ENCODE measurements around the gene ZNF326.
"Not testable (repeated sequence)": the region's sequence is repeated elsewhere in the genome, so short reads cannot be mapped to it uniquely, and the experiment has no call there.

ZNF326 gene

GRCh38 chr1:89965193-89965768 lies 29.6 kb upstream of the ZNF326 start:
- DNase-seq (ENCODE audit: low read depth in 2 of 2): no peak

DNA sequence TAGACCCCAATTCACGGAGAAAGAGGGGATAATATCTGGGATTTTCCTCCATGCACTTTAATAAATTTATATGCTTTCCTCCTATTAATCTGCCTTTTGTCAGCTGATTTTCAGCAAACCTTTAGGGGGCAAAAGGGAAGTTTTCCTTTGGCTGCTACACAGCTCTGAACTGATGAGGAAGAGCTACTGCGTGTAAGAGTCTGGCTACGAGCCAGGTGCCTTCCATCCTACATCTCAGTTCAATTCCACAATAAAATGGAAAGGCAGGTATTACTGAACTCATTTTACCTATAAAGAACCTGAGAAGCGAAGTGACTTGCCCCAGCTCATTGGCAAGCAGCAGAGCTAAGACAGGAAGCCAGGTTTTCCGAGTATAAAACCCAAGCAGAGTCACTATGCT lies 28.3 kb upstream of the ZNF326 start:
- no peak for DNase-seq (ENCODE audit: low read depth in 2 of 2)

- no peak for DNase-seq (ENCODE audit: low read depth in 2 of 2)
These were observed 23.3 kb upstream of the ZNF326 start for GRCh38 chr1:89971600-89971999.

DNA sequence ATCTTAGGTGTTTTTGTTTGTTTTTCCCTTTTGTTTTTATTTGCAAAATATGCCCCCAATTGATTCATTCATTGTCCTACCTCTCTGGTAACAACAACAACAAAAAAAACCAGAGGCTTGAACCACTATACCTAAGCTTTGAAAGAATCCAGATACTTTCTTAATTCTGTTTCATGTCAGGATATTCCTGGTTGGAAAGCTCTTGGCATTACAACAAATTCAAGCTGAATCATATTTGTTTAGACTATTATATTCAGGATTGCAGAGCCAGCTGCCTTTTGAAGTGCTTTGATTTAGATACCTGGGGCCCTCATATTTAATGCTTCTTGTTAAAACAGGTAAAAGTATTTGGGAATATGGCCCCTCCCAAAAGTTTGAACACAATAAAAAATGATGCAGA lies 22.9 kb upstream of the ZNF326 start:
- no peak for DNase-seq (ENCODE audit: low read depth in 2 of 2)

DNA sequence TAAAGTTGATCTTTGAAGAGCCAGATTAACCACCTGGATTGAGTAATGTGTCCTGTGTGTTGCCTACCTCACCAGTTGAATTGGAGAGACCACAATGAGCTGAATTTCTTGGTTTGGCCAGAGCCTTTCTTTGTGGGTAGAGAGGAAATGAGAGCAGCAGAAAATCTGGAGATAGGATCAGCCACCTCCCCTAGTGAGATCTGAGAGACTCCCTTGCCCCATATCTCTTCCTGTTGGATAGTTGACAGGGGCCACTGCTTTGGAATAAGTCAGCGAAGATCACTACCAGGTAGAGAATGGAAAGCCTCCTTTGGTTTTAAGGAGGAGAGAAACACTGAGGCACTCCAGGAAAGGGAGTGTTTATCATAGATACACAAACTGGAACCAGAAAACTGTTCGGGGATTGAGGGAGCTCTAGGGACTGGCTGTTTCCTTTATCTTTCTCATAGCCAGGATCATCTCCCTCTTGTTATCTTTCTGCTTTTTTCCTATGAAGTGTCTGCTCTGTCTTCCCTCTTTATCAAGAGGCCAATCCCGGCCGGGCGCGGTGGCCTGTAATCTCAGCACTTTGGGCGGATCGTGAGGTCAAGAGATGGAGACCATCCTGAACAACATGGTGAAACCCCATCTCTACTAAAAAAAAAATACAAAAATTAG lies 21.3 kb upstream of the ZNF326 start:
- DNase-seq (ENCODE audit: low read depth in 2 of 2): no peak

- no peak for DNase-seq (ENCODE audit: low read depth in 2 of 2)
These were observed 20.7 kb upstream of the ZNF326 start for GRCh38 chr1:89974256-89974655.

- no peak for DNase-seq (ENCODE audit: low read depth in 2 of 2)
These were observed 20.0 kb upstream of the ZNF326 start for GRCh38 chr1:89974696-89975470.

DNA sequence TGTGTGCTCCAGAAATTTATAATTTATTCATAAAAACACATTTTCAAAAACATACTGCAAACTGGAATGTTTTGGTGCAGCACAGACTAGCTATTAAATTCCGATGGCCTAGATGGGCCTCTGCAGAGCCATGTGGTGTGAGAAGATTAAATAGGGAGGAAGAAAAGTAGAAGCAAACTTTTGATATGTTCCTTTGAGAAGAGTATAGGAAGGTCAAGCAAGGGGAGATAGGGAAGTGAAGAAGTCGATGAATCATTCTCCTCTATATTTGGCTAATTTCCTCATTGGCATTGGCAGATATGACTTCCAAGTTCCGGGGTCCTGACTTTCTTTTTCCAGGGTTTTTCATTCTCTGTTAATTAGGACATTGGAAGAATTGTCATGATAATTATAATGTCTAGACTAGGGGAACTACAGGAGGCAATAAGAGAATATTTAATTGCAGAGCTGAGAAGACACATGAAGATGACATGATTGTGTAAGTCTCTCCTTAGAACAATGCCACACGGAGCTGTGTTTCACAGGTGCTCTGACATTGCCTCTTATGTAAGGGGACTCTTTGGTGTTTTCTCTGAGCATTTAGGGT lies 19.3 kb upstream of the ZNF326 start:
- no peak for DNase-seq (ENCODE audit: low read depth in 2 of 2)

- no peak for DNase-seq (ENCODE audit: low read depth in 2 of 2)
These were observed 16.2 kb upstream of the ZNF326 start for GRCh38 chr1:89978755-89979154.

GRCh38 chr1:89980605-89981004 lies 14.3 kb upstream of the ZNF326 start:
- no peak for DNase-seq (ENCODE audit: low read depth in 2 of 2)

GRCh38 chr1:89982846-89983245 lies 12.1 kb upstream of the ZNF326 start:
- DNase-seq (ENCODE audit: low read depth in 2 of 2): not testable (repeated sequence)

DNA sequence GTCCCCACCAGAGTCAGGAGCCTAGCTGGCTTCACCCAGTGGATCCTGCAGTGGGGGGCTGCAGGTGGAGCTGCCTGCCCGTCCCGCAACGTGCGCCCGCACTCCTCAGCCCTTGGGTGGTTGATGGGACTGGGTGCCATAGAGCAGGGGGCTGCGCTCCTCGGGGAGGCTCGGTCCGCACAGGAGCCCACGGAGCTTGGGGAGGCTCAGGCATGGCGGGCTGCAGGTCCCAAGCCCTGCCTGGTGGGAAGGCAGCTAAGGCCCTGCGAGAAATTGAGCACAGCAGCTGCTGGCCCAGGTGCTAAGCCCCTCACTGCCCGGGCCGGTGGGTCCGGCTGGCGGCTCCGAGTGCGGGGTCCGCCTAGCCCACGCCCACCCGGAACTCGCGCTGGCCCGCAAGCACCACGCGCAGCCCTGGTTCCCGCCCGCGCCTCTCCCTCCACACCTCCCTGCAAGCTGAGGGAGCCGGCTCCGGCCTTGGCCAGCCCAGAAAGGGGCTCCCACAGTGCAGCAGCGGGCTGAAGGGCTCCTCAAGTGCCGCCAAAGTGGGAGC lies 10.3 kb upstream of the ZNF326 start:
- not testable (repeated sequence) for DNase-seq (ENCODE audit: low read depth in 2 of 2)

DNA sequence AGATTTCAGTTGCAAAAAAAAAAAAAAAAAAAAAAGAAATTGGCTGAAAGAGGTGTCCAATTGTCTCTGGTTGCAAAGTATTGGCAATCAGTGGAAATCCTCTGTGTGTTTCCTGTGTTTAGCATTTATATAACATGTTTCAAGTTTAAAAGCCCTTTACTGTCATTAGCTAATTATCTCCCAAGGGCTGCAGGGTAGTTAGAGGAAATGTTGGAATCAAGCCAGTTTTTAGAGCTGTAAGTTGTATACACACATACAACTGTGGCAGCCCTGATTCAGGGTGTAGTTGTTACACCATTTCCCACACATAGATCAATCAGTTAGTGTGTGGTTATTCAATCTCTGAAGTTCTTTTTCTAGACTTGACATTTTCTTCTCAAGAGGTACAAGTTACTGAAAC lies 8.9 kb upstream of the ZNF326 start:
- no peak for DNase-seq (ENCODE audit: low read depth in 2 of 2)

DNA sequence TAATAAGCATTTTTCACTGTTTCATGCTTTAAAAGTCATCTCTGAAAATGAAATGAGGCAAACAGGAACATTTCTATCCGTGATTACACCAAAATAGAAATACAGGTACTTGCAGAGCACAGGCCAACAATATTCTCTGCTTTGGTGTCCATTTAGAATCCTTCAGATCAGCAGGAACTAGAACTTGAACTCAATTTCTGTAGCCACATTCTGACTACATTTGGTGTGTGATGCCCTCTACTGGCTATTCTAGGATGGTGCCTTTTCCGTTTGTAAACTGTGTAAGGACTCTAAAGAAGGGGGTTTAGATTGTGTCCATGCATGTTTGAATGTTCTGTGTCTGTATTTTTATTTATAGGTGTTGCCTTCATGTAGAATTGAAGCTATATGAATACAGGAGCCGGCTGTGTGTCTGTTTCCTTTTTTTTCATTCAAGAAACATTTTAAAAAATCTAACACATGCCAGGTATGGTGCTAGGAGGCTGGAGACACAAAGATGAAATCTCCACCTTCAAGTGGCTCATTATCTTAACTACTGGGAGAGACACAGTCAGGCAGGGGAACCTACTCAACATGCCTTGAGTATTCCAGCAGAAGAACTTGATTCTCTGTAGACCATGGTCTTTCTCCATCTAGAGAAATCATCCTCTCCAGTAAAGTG lies 7.6 kb upstream of the ZNF326 start:
- DNase-seq (ENCODE audit: low read depth in 2 of 2): peak in 1 of 2 donors; percentile 44

DNA sequence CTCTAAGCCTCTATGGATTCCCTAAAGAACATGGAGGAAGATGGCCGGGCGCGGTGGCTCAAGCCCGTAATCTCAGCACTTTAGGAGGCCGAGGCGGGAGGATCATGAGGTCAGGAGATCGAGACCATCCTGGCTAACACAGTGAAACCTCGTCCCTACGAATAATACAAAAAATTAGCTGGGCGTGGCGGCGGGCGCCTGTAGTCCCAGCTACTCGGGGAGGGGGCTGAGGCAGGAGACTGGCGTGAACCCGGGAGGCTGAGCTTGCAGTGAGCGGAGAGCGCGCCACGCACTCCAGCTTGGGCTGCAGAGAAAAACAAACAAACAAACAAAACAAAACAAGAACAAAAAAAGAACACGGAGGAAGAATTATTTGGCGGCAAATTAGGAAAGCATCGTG lies 5.8 kb upstream of the ZNF326 start:
- DNase-seq (ENCODE audit: low read depth in 2 of 2): no peak

- no peak for DNase-seq (ENCODE audit: low read depth in 2 of 2)
These were observed 5.1 kb upstream of the ZNF326 start for GRCh38 chr1:89989799-89990198.

GRCh38 chr1:89990976-89991831 lies 3.7 kb upstream of the ZNF326 start:
- DNase-seq (ENCODE audit: low read depth in 2 of 2): no peak

DNA sequence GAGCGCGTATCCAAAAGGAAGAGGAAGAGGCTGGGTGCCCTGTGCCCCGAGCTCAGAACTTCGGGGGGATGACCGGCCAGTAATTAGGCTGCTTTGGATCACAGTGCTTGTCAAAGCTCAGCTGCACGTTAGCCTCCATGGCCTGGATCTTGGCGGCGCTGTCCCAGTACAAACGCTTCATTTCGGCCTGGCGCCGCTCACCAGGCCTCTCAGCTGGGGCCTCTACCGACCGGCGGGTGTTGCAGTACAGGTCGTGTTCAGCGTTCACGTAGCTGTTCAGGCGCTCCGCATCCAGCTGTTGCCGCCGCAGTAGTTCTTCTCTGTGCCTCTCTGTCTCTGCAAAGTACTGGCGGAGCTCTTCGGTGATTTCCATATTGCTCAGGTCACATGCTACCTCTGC lies 1.4 kb upstream of the ZNF326 start:
- no peak for DNase-seq (ENCODE audit: low read depth in 2 of 2)

DNA sequence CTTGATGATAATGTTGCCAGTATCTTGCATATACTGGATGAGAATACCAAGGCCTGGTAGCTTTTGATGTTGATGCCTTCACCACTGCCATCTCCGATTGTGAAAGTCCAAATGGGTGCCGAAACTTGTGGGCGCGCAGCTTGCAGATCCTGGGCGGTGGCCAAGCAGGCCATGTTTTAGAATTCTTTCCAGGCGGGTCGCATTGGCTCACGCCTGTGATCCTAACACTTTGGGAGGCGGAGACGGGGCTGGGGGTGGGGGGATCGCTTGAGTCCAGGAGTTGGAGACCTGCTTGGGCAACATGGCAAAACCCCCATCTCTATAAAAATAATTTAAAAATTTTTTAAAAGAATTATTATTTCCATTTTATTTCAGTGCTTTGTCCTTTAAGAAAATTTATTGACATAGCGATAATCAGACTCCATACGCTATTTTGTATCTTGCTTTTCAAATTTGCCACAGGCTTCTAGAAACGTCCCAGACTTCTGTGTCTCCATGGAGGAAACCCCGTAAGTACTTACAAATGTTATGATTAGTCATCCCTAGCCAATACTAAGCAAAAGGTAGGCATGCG lies 592 bp upstream of the ZNF326 start:
- no peak for DNase-seq (ENCODE audit: low read depth in 2 of 2)

- no peak for DNase-seq (ENCODE audit: low read depth in 2 of 2)
These were observed 914 bp downstream of the ZNF326 start for GRCh38 chr1:89995598-89996449.

All from stimulated activated CD4-positive, alpha-beta T cell treated with anti-CD3 and anti-CD28 coated beads, Interleukin-1b, Interleukin-23, amount 100 ng/mL, for 4 hours (primary cell).